Activated CD4-positive, alpha-beta T cell treated with anti-CD3 and anti-CD28 coated beads, Interleukin-2, amount 10 ng/mL, durations not matched to agents 24 days and 14 days (primary cell): ENCODE data around the gene ACER3. TPM values are rescaled to one million over a fixed set of nuclear protein-coding genes. Genes with fewer than 3 reads are reported as not detected.
A peak's percentile ranks its signal among the peaks of the same experiment; 100 is the strongest.
"Not testable (repeated sequence)": the region's sequence is repeated elsewhere in the genome, so short reads cannot be mapped to it uniquely, and the experiment has no call there.

ENCODE experiments used
- DNase-seq: peaks from one replicate; pipeline ENCODE4 v3.0.0; 2022
- H3K27ac Mint-ChIP-seq: one replicate; pipeline ENCODE4 v1.8.0; 2022; ENCODE audit warnings: mild to moderate bottlenecking, mixed read lengths
- H3K27me3 Mint-ChIP-seq: one replicate; pipeline ENCODE4 v1.8.0; 2022; ENCODE audit warnings: mixed read lengths
- H3K36me3 Mint-ChIP-seq: one replicate; pipeline ENCODE4 v1.8.0; 2022; ENCODE audit warnings: low read depth, mild to moderate bottlenecking, mixed read lengths
- H3K4me1 Mint-ChIP-seq: one replicate; pipeline ENCODE4 v1.8.0; 2021; ENCODE audit warnings: mixed read lengths
- H3K4me3 Mint-ChIP-seq: one replicate; pipeline ENCODE4 v1.8.0; 2022; ENCODE audit warnings: mild to moderate bottlenecking, moderate library complexity, mixed read lengths
- H3K9me3 Mint-ChIP-seq: one replicate; pipeline ENCODE4 v1.8.0; 2021; ENCODE audit warnings: mixed read lengths
- intact Hi-C: fragments of 100-400 bp; cut with micrococcal nuclease; formaldehyde crosslinking; loops from one replicate; pipeline ENCODE4 v1.15.1; 2023
- total RNA-seq: library from RNA; stranded (reverse); gene quantifications from 2 replicates; pipeline ENCODE4 v1.2.3, GENCODE V29; 2022

Gene ACER3
- total RNA-seq, 1 donor from 2014 or later = 12.5 TPM

GRCh38 chr11:76947190-76947589 lies 86.5 kb downstream of the ACER3 start:
- H3K27ac Mint-ChIP-seq = no peak overlapping the region
- intact Hi-C loops = no loop called here
- no peak overlapping the region for H3K4me3 Mint-ChIP-seq
- H3K36me3 Mint-ChIP-seq = peaks cover 2% of the 10 kb centered on the region
- no peaks in the 10 kb centered on the region for H3K9me3 Mint-ChIP-seq
- DNase-seq = no peak
- H3K27me3 Mint-ChIP-seq = peaks cover 2% of the 10 kb centered on the region
- no peaks in the 10 kb centered on the region for H3K4me1 Mint-ChIP-seq

DNA sequence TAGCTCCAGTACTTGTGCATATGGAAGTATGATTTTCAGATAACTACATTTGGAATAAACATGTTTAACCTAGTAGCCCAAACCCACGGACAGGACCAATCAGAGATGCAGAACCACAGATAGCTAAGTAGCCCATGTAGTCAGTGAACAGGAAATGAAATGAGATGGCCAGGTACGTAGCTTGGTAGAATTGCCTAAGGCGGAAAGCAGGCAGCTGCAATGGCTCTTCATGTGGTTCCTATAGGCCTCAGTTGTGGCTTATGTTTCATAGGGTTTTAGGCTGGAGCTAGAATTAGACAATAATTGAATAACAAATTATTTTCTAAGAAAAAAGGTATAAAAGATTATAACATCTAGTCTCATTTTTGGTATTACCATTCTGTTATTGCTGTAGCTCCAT lies 87.1 kb downstream of the ACER3 start:
- Mint-ChIP-seq H3K9me3 (no peaks in the 10 kb centered on the region), H3K4me1 (no peaks in the 10 kb centered on the region), H3K36me3 (peaks cover 2% of the 10 kb centered on the region), H3K27me3 (no peaks in the 10 kb centered on the region), H3K27ac (no peak overlapping the region), H3K4me3 (no peak overlapping the region)
- intact Hi-C loops = no loop called here
- DNase-seq = no peak

GRCh38 chr11:76955459-76956114 lies 94.9 kb downstream of the ACER3 start:
- intact Hi-C loops = no loop called here
- Mint-ChIP-seq H3K36me3 (no peaks in the 10 kb centered on the region), H3K27me3 (no peaks in the 10 kb centered on the region), H3K27ac (no peak overlapping the region), H3K4me1 (no peaks in the 10 kb centered on the region), H3K4me3 (no peak overlapping the region), H3K9me3 (no peaks in the 10 kb centered on the region)
- DNase-seq = no peak

DNA sequence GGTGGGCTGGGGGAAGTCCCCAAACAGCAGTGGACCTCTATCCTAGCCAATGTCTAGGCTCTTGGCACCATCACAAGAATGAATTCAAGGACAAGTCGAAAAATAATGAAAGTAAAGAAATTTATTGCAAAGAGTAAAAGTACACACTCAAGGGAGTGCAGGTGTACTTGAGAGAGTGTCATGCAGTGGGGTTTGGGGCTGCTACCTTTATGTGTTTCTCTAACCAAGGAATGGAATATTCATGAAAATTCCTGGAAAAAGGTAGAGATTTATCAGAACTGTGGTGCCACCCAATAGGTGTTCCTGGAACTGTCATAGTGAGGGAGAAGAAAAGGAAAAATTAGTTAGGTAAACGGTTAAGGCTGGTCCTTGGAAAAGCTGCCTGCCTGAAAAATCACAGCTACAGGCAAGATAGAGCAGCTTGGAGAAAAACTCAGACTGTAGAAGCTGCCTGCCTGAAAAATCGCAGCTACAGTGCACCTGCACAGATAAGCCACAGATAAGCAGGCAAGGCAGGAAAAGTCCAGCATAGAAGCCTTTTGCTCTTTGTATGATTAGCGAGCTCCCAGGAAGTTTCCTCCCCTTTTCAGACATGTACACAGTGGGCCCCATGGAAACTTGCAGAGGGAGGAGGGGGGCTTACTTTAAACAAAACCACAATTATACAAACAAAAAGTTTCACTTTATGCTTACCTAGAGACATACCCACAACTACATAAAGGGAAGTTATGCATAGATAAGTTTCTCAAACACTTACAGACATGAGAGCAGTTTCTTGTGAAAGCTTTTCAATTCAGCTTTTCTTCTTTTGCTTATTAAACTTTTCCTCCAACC lies 102.1 kb downstream of the ACER3 start:
- Mint-ChIP-seq H3K27ac (no peak overlapping the region), H3K4me3 (no peak overlapping the region), H3K4me1 (peaks cover 17% of the 10 kb centered on the region), H3K36me3 (peaks cover 7% of the 10 kb centered on the region), H3K9me3 (no peaks in the 10 kb centered on the region), H3K27me3 (no peaks in the 10 kb centered on the region)
- DNase-seq = peak; percentile 65
- intact Hi-C loops = no loop called here

- H3K9me3 Mint-ChIP-seq, H3K36me3 Mint-ChIP-seq, H3K27ac Mint-ChIP-seq, H3K27me3 Mint-ChIP-seq, H3K4me3 Mint-ChIP-seq, intact Hi-C loops, DNase-seq: not testable (repeated sequence)
- peaks cover 17% of the 10 kb centered on the region for H3K4me1 Mint-ChIP-seq
Observed at GRCh38 chr11:76963417-76964168, 102.9 kb downstream of the ACER3 start.

DNA sequence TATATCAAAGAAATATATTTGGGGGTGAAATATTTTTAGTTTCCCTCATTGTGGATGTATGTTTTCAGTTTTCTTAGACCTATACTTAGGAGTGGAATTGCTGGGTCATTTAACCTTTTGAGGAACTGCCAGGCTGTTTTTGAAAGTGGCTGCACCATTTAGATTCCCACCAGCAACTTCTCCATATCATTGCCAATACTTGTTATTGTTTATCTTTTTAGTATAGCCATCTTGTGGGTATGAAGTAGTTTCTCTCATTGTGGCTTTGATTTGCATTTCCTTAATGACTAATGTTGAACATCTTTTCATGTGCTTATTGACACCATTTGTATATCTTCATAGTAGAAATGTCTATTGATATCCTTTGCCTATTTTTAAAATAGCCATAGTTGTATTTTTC lies 111.3 kb downstream of the ACER3 start:
- peaks cover 6% of the 10 kb centered on the region for H3K9me3 Mint-ChIP-seq
- no peaks in the 10 kb centered on the region for H3K27me3 Mint-ChIP-seq
- no peaks in the 10 kb centered on the region for H3K36me3 Mint-ChIP-seq
- intact Hi-C loops = no loop called here
- H3K4me1 Mint-ChIP-seq = no peaks in the 10 kb centered on the region
- H3K4me3 Mint-ChIP-seq = no peak overlapping the region
- no peak overlapping the region for H3K27ac Mint-ChIP-seq
- peak; percentile 14 for DNase-seq

DNA sequence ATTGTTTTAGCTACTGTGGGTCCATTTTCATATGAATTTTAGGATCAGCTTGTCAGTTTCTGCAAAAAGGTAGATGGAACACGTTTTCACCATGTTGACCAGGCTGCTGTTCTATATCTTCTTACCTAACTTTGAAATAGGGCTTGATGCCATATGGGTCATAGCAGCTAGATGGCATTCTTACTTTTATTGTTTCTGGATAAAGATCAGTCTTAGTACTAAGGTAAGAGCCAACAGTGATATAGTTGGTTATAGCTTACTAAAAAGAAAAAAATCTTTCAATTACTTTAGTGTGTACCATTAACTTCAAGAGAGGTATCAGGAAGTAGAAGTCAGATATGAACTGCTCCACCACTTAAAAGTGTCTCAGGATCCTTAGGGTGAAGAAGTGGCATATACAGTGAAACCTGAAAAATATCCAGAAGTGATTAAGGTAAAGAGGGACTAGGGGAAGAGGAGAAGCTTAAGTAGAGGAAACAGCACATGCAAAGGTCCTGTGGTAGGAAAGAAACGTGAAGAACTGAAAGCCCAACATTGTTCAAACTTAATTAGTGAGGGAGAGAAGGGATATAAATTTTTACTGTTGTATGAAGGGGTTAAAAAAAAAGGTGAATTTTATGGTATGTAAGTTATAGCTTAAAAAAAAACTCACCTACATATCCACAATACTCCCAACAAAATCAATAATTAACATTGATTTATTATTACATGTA lies 113.6 kb downstream of the ACER3 start:
- H3K36me3 Mint-ChIP-seq = peaks cover 2% of the 10 kb centered on the region
- H3K4me1 Mint-ChIP-seq = no peaks in the 10 kb centered on the region
- intact Hi-C loops = no loop called here
- no peak overlapping the region for H3K27ac Mint-ChIP-seq
- peaks cover 6% of the 10 kb centered on the region for H3K9me3 Mint-ChIP-seq
- H3K27me3 Mint-ChIP-seq = no peaks in the 10 kb centered on the region
- H3K4me3 Mint-ChIP-seq = no peak overlapping the region
- DNase-seq = peak; percentile 6

- Mint-ChIP-seq H3K4me1 (no peaks in the 10 kb centered on the region), H3K36me3 (peaks cover 2% of the 10 kb centered on the region), H3K4me3 (no peak overlapping the region), H3K9me3 (peaks cover 6% of the 10 kb centered on the region), H3K27me3 (no peaks in the 10 kb centered on the region), H3K27ac (no peak overlapping the region)
- intact Hi-C loops = no loop called here
- DNase-seq = peak; percentile 13
Observed at GRCh38 chr11:76975513-76975912, 114.8 kb downstream of the ACER3 start.

GRCh38 chr11:76977791-76978190 lies 117.1 kb downstream of the ACER3 start:
- Mint-ChIP-seq H3K4me1 (no peaks in the 10 kb centered on the region), H3K27me3 (no peaks in the 10 kb centered on the region), H3K36me3 (peaks cover 2% of the 10 kb centered on the region), H3K9me3 (no peaks in the 10 kb centered on the region), H3K27ac (no peak overlapping the region), H3K4me3 (no peak overlapping the region)
- peak; percentile 28 for DNase-seq
- intact Hi-C loops = no loop called here

DNA sequence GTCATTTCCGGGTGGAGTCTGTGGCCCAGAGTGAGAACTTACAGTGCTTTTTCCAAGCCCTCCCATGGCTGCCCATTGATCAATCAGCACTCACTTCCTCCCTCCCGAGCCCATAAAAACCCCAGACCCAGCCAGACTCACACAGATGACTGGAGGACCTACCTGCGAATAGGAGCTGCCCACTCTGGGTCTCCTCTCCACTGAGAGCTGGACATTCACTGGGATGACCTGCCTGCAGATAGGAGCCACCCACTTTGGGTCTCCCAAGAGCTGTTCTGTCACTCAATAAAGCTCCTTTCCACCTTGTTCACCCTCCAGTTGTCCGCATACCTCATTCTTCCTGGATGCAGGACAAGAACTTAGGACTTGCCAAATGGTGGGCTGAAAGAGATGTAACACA lies 117.5 kb downstream of the ACER3 start:
- no peak overlapping the region for H3K27ac Mint-ChIP-seq
- H3K4me3 Mint-ChIP-seq = no peak overlapping the region
- H3K36me3 Mint-ChIP-seq = peaks cover 2% of the 10 kb centered on the region
- no peaks in the 10 kb centered on the region for H3K4me1 Mint-ChIP-seq
- intact Hi-C loops = no loop called here
- no peaks in the 10 kb centered on the region for H3K27me3 Mint-ChIP-seq
- no peaks in the 10 kb centered on the region for H3K9me3 Mint-ChIP-seq
- peak; percentile 35 for DNase-seq

DNA sequence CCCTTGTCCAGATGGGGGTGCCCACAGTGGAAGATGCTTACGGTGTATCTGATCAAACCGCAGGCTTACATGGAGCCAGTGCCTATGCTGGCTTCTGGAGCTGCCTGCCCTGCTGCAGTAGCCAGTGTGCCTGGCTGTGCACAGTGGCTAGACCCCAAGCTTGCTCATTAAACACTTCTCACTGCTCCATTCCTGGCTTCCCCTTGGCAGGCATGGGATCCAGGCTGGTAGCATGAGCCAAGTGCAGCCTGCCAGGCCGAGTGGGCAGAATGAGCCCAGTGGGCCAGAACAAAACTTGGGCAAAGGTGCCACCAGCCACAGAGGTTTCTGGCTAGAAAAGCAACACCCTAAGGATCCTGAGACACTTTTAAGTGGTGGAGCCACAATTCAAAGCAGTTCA lies 118.1 kb downstream of the ACER3 start:
- Mint-ChIP-seq H3K4me1 (no peaks in the 10 kb centered on the region), H3K4me3 (no peak overlapping the region), H3K36me3 (peaks cover 2% of the 10 kb centered on the region)

DNA sequence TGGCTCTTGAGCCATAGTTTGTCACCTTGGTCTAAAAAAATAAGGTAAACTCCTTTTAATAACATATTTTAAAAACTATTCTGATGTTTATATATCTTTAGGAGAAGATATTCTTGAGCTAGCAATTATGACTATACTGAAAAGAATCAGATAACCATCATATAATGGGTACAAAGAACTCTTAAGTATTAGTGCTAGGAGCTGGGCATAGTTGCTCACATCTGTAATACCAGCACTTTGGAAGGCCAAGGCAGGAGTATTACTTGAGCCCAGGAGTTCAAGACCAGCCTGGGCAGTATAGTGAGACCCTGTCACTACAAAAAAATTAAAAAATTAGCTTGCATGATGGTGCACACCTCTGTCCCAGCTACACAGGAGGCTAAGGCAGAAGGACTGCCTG lies 119.5 kb downstream of the ACER3 start:
- H3K27ac Mint-ChIP-seq = no peak overlapping the region
- no peak overlapping the region for H3K4me3 Mint-ChIP-seq
- H3K9me3 Mint-ChIP-seq = no peaks in the 10 kb centered on the region
- DNase-seq = peak; percentile 34
- intact Hi-C loops = no loop called here
- no peaks in the 10 kb centered on the region for H3K4me1 Mint-ChIP-seq
- no peaks in the 10 kb centered on the region for H3K27me3 Mint-ChIP-seq
- peaks cover 2% of the 10 kb centered on the region for H3K36me3 Mint-ChIP-seq

More for the DNA sequence above, 118.1 kb downstream of the ACER3 start:
- DNase-seq = peak; percentile 33
- no peaks in the 10 kb centered on the region for H3K9me3 Mint-ChIP-seq
- H3K27ac Mint-ChIP-seq = no peak overlapping the region
- no peaks in the 10 kb centered on the region for H3K27me3 Mint-ChIP-seq
- intact Hi-C loops = no loop called here

DNA sequence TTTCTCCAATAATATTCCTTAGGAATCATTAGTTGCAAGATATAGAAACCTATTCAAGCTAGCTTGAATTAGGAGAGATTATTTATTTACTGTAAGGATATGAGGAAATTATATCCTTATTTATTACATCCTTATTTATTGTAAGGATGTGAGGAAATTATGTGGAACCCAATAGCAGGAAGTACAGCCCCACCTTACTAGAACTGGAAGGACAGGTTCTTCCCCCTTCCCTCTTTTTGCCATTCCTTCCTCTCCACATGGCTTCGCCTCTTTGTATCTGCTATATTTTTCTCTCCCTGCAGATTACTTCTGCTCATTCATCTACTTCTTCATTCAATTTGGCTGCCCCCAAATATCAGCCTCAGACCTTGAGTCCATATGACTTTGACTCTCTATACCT lies 124.0 kb downstream of the ACER3 start:
- no peaks in the 10 kb centered on the region for H3K9me3 Mint-ChIP-seq
- no peaks in the 10 kb centered on the region for H3K36me3 Mint-ChIP-seq
- no peak for DNase-seq
- H3K4me1 Mint-ChIP-seq = no peaks in the 10 kb centered on the region
- intact Hi-C loops = no loop called here
- H3K27me3 Mint-ChIP-seq = no peaks in the 10 kb centered on the region
- no peak overlapping the region for H3K4me3 Mint-ChIP-seq
- no peak overlapping the region for H3K27ac Mint-ChIP-seq
